GM19239 (cell line): ENCODE measurements around the gene ANKRD11.
A peak's percentile ranks its signal among the peaks of the same experiment; 100 is the strongest.

Source experiments
- DNase-seq: peaks from one replicate; pipeline ENCODE4 v3.0.0; 2011; ENCODE audit warnings: low spot score; ENCODE audit not compliant: insufficient read length
- FAIRE-seq: peaks from 2 replicates; lab custom pipeline; 2011; peaks lifted over from hg19 to GRCh38; lab: Jason Lieb, UNC

ANKRD11 gene

DNA sequence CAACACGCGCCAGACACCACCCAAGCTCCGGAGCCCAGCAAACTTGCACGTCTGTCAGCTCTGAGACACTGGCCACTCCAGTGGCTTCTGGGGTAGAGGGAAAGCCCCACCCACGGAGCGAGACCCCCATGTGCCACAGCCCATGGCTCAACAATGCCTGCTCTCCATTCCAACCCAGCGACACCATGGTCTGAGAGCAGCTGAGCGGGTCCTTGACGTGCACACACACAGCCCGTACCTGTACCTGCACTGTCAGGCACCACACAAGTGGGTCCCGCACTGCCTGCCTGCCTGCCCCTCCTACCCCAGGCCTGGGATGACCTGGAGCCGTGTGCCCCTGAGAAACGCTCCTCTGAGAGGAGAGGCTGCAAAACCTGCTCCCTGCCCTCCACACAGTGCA lies 195.9 kb downstream of the ANKRD11 start:
- DNase-seq (no peak), FAIRE-seq (no peak)

- DNase-seq (no peak), FAIRE-seq (no peak)
Observed at GRCh38 chr16:89293276-89294143, 196.9 kb downstream of the ANKRD11 start.

DNA sequence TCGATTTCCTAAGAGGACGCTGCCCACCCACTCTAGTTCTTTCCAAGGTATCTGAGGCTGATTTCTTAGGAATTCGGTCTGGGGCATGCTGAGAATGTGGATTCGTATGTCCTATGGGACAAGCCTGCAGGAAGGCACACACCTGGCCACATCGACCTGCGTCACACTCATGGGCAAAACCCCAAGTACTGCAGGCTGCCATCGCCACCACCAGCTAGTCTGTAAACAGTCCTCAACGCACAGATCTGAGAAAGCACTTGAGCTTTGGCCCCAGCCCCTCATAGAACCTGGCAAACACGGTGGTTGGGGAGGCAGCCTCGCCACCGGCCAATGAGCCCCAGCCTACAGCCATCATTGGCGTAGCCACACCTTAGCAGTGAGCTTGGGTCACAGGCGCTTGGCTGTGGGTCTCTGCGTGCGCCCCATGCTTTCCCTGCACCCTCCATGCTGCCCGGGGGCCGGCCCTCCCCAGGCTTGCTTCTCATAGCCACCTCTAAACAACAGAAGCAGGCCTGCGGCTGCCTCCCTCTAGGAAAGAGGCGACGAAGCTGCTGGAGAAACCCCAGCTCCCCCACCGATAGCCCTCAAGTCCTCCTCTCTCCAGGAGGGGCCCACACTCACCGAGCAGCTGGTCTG lies 197.8 kb downstream of the ANKRD11 start:
- FAIRE-seq = no peak

GRCh38 chr16:89291776-89292175 lies 198.6 kb downstream of the ANKRD11 start:
- FAIRE-seq = no peak
- no peak for DNase-seq

More for the DNA sequence above, 197.8 kb downstream of the ANKRD11 start:
- DNase-seq = no peak

DNA sequence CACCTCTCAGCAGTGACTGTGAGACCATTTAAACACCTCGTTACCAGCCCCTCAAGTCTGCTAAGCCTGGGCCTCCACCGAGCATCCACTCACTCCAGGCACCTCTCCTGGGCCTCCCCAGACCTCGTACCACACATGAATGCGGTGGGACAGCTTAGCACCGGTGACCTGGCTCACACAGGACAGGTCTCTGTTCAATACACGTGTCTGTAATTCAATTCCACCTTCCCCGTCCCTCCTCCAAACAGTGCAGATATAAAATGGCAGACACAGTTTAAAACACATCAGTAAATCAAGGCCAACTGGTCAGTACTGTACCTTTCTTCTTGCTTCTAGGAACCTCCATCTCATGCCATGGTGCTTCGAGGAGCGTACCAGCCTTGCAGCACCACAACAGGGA lies 199.0 kb downstream of the ANKRD11 start:
- no peak for FAIRE-seq
- DNase-seq = no peak

GRCh38 chr16:89290887-89291286 lies 199.5 kb downstream of the ANKRD11 start:
- FAIRE-seq (no peak), DNase-seq (no peak)

- DNase-seq (no peak), FAIRE-seq (no peak)
Observed at GRCh38 chr16:89290472-89290871, 199.9 kb downstream of the ANKRD11 start.

DNA sequence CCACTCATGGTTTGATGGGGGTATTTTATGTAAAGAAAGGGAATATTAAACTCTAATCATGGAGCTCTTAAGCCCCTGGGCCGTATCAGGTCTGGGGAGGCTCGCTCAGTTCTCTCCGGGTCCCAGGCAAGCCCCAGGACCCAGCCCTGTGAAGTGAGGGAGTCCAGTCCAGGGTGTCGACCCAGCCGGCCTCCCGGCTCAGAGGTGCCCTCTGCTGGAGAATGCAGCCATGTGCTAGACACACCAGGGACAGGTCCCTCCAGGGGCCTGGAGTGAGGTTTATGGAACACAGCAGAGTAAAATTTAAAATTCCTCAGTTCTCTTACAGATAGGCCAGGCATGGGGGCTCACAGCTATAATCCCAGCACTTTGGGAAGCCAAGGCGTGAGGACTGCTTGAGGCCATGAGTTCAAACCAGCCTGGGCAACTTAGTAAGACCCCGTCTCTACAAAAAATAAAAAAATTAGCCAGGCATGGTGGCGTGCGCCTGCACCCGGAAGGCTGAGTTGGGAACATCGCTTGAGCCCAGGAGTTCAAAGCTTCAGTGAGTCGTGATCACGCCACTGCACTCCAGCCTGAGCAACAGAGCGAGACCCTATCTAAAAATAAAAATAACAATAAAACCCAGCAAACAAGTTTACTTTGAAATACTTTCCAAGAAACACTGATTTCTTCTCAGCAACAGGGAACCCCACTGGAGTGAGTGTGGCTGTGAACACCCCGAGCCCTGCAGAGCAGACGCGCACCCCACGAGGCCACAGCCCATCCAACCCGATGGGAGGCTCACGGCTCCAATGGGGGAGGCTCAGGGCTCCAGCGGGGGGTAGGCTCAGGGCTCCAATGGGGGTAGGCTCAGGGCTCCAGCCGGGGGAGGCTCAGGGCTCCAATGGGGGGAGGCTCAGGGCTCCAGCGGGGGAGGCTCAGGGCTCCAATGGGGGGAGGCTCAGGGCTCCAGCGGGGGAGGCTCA lies 200.6 kb downstream of the ANKRD11 start:
- FAIRE-seq = peak; percentile 67
- DNase-seq = peak; percentile 99

GRCh38 chr16:89288966-89289365 lies 201.4 kb downstream of the ANKRD11 start:
- DNase-seq = no peak
- FAIRE-seq = no peak

DNA sequence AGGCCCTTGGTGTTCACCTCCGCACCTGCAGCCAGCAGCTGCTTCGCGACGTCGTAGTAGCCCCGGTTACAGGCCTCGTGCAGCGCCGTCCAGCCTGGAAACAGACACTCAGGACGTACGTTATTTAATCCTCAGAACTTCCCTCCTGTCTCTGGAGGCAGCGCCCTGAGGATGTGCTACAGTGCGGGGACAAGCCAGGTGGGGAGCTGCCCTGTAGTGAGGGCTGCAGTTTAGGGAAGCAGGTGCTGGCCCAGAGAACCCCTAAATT lies 201.8 kb downstream of the ANKRD11 start:
- FAIRE-seq (no peak), DNase-seq (no peak)

DNA sequence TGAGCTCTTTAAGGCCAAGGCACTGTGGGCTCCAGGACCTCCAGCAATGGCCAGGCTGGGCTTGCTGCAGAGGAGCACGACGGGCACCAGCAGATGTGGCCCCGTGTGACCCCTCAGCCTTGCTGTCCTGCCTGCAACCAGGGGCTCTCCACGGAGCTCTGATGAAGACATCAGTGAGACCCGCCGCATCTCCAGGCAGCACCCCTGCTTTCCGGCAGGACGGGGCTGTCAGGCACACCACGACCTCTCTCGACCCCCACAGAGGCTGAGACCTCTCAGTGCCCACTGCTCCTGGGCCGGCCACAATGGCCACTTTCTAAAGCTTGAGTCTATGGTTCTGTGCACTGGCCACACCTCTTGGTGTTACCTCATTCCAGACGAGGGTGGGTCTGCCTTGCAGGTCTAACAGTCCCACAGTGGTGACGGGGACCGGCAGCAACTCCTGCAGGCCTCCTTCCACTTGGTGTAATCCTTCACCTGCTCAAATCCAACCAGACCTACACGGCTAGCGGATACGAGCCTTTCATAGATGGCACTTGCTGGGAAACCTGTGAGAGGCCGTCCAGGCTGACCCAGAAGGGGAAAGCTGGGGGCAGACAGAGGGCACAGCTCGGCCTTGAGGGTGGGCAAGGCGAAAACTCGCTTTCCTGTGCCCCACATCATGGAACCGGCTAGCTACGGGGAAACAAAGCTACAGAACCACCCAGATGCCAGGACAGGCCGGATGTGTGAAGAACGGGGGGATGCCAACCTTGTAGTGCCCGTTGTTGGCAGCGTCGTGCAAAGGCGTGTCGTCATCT lies 202.4 kb downstream of the ANKRD11 start:
- FAIRE-seq = no peak
- DNase-seq = no peak

DNA sequence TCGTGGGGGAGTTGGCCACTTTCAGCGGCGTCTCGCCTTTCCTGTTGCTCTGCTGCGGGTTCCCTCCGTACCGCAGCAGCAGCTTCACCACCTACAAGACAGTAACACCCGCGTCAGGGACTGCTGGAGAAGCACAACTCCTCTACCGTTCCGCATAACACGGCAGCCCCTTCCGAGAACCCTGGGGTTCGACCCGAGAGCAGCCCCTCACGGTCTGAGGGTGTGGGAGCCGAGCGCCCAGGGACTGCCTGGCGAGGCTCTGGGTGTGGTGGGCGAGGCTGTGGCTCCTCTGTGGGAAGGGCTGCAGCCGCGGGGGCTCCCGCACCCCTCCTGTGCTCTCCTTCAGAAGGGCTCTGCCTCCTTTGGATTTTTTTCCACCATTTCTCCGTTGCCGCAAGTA lies 204.3 kb downstream of the ANKRD11 start:
- FAIRE-seq (no peak), DNase-seq (no peak)

GRCh38 chr16:89285381-89285780 lies 205.0 kb downstream of the ANKRD11 start:
- FAIRE-seq (no peak), DNase-seq (no peak)

- FAIRE-seq (no peak), DNase-seq (no peak)
Observed at GRCh38 chr16:89283449-89283848, 206.9 kb downstream of the ANKRD11 start.

- DNase-seq = no peak
- no peak for FAIRE-seq
Observed at GRCh38 chr16:89282523-89282922, 207.8 kb downstream of the ANKRD11 start.

GRCh38 chr16:89281829-89282228 lies 208.5 kb downstream of the ANKRD11 start:
- FAIRE-seq (no peak), DNase-seq (no peak)

DNA sequence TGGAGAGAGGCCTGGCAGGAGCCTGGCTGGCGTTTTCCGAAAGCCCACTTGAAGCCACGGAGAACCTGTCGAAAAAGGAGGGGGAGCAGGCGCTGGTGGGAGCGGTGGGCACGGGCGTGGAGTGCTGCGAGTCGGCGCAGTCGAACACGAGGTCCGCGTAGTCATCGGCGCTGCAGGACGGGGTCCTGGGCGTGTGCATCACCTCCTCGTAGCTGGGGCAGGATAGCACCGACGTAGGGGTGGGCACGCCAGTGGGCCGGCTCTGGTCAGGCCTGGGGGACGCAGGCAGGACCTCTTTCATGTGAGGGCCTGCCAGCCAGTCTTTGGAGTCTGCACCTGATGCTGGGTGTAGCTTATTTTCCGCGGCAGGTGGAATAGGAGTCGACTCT lies 209.2 kb downstream of the ANKRD11 start:
- DNase-seq = no peak
- FAIRE-seq = no peak

DNA sequence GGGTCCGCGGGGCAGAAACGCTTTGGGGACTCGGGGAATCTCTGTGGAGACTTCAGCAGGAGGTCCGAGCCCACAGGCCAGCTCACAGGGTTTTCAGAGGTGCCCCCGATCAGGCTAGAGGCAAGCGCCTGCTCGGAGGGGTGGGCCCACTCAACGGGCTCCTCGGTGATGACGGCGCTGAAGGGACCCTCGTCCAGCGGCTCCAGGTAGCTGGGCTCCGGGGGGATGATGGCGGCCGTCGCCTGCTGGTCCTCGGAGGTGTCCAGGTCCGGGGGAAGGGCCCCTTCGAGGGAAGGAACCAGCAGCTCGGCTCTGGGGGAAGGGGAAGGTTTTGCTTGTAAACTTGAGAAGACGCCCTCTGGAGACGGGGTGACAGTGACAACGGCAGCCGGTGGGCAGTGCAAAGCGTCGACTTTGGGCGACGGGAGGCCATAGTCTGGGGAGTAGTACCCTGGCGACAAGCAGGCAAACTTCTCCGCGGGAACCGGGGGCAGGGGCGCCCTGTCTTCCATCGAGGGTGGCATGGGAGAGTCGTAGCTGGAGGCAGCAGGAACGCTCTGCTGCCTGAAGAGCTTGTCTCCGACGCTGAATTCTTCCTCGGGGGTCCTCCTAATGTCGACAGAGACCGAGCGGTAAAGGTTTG lies 209.7 kb downstream of the ANKRD11 start:
- DNase-seq (no peak), FAIRE-seq (no peak)

GRCh38 chr16:89279666-89280481 lies 210.5 kb downstream of the ANKRD11 start:
- no peak for DNase-seq
- FAIRE-seq = no peak
